ENCODE data around the gene NLRP4.

DNA sequence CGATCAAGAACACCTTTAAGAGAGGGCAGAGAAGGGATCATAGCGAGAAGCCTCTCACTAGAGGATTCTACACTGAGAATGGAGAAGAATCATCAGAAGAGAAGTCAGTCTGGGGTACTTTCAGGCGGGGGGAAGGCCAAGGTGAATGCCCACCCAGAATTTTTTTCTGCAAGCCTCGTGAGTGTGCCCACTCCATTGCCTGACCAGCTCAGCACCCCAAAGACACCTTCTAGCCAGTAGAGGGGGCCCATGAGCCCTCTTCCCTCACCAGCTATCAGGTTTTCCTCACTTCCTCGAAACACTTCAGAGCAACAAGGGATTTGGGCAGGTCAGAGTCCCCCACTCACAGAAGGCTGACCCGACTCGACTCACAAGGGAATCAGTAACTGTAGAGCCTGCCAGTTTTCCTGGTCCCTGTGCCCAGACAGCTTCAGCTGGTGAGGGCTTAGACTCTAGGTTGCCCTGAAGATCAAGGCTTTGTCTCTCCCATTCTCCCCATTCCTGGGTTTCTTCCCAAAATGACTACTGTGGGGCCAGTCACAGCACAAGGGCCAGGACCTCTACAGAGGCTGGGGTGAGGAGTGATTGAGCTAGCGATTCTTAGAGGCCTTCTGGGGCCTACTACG, 77.4 kb downstream of the NLRP4 start:
- no peak for TF ChIP-seq CTCF (IDR thresholded peaks at IDR 0.05; ENCODE audit: poor library complexity)
- TF ChIP-seq EZH2 (IDR thresholded peaks at IDR 0.05; ENCODE audit: borderline replicate concordance) = no peak
